GM18907 (cell line): ENCODE results near the gene ASPDH.

Experiments
- ATAC-seq: cut with Tn5 transposase; IDR thresholded peaks from one replicate; pipeline ENCODE4 v1.9.1; 2021; ENCODE audit warnings: mild to moderate bottlenecking, moderate library complexity; ENCODE audit not compliant: unreplicated experiment

ASPDH gene

GRCh38 chr19:50498219-50499056, 15.3 kb downstream of the ASPDH start:
- ATAC-seq = no peak

- ATAC-seq = no peak
Observed at GRCh38 chr19:50497022-50497405, 16.7 kb downstream of the ASPDH start.

- ATAC-seq = no peak
Observed at GRCh38 chr19:50496189-50497021, 17.3 kb downstream of the ASPDH start.

- no peak for ATAC-seq
Observed at GRCh38 chr19:50495020-50495531, 18.6 kb downstream of the ASPDH start.

- ATAC-seq = no peak
Observed at GRCh38 chr19:50494186-50495019, 19.3 kb downstream of the ASPDH start.

GRCh38 chr19:50493171-50493570, 20.5 kb downstream of the ASPDH start:
- no peak for ATAC-seq

- no peak for ATAC-seq
Observed at GRCh38 chr19:50492303-50493052, 21.2 kb downstream of the ASPDH start.

- ATAC-seq = no peak
Observed at GRCh38 chr19:50490991-50491472, 22.7 kb downstream of the ASPDH start.

GRCh38 chr19:50490411-50490811, 23.3 kb downstream of the ASPDH start:
- ATAC-seq = no peak

- no peak for ATAC-seq
Observed at GRCh38 chr19:50489461-50490011, 24.2 kb downstream of the ASPDH start.

- no peak for ATAC-seq
Observed at GRCh38 chr19:50488389-50489194, 25.1 kb downstream of the ASPDH start.

- no peak for ATAC-seq
Observed at GRCh38 chr19:50486823-50487515, 26.7 kb downstream of the ASPDH start.

GRCh38 chr19:50485284-50485955, 28.3 kb downstream of the ASPDH start:
- no peak for ATAC-seq

GRCh38 chr19:50482916-50483315, 30.8 kb downstream of the ASPDH start:
- no peak for ATAC-seq

- ATAC-seq = no peak
Observed at GRCh38 chr19:50482271-50482855, 31.4 kb downstream of the ASPDH start.

- no peak for ATAC-seq
Observed at GRCh38 chr19:50481351-50482149, 32.2 kb downstream of the ASPDH start.
